HG02763 (cell line): ENCODE results near the gene PCDHA8.
"Not testable (repeated sequence)": the region's sequence is repeated elsewhere in the genome, so short reads cannot be mapped to it uniquely, and the experiment has no call there.

Experiments used
- ATAC-seq: cut with Tn5 transposase; IDR thresholded peaks from one replicate; pipeline ENCODE4 v1.9.1; 2021; ENCODE audit warnings: mild to moderate bottlenecking, moderate library complexity; ENCODE audit not compliant: unreplicated experiment

PCDHA8 gene

DNA sequence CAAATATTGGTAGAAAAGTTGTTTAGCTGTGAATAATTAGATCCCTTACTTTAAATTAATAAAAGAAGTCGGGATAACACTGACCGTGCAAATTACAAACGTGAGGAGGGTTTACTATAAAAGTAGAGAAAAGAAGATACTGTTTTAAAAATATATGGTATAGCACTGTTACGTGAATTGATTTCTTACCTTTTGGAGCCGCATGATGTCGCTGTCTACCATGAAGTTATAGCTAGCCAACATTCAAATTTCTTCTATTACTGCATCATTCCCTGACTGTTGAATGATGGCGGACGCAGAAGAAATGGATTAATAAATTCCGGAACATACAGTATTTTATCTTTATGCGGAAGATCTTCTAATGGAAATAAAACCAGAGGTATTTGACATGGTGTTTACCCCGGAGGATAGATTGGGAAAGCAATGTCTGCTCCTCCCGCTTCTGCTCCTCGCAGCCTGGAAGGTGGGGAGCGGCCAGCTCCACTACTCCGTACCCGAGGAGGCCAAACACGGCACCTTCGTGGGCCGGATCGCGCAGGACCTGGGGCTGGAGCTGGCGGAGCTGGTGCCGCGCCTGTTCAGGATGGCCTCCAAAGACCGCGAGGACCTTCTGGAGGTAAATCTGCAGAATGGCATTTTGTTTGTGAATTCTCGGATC is 13.2 kb upstream of the PCDHA8 start, which contains the start of gene PCDHA6:
TSS of gene PCDHA6 (plus strand) at position 257 of the 658 bp plus-strand sequence. CDS start at position 389, 132 bp downstream.
- no peak for ATAC-seq

DNA sequence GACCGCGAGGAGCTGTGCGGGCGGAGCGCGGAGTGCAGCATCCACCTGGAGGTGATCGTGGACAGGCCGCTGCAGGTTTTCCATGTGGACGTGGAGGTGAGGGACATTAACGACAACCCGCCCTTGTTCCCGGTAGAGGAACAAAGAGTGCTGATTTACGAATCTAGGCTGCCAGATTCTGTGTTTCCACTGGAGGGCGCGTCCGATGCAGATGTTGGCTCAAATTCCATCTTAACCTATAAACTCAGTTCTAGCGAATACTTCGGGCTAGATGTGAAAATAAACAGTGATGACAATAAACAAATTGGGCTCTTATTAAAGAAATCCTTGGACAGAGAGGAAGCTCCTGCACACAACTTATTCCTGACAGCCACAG is 12.6 kb upstream of the PCDHA8 start:
- ATAC-seq, result no peak

DNA sequence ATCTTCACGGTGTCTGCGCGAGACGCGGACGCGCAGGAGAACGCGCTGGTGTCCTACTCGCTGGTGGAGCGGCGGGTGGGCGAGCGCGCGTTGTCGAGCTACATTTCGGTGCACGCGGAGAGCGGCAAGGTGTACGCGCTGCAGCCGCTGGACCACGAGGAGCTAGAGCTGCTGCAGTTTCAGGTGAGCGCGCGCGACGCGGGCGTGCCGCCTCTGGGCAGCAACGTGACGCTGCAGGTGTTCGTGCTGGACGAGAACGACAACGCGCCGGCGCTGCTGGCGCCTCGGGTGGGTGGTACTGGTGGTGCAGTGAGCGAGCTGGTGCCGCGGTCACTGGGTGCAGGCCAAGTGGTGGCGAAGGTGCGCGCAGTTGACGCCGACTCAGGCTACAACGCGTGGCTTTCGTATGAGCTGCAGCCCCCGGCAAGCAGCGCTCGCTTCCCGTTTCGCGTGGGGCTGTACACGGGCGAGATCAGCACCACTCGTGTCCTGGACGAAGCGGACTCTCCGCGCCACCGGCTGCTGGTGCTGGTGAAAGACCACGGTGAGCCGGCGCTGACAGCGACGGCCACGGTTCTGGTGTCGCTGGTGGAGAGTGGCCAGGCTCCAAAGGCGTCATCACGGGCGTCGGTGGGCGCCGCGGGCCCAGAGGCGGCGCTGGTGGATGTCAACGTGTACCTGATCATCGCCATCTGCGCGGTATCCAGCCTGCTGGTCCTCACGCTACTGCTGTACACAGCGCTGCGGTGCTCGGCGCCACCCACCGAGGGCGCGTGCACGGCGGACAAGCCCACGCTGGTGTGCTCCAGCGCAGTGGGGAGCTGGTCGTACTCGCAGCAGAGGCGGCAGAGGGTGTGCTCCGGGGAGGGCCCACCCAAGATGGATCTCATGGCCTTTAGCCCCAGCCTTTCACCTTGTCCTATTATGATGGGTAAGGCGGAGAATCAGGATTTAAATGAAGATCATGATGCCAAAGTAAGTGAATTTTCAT is 11.2 kb upstream of the PCDHA8 start:
- ATAC-seq, result not testable (repeated sequence)

DNA sequence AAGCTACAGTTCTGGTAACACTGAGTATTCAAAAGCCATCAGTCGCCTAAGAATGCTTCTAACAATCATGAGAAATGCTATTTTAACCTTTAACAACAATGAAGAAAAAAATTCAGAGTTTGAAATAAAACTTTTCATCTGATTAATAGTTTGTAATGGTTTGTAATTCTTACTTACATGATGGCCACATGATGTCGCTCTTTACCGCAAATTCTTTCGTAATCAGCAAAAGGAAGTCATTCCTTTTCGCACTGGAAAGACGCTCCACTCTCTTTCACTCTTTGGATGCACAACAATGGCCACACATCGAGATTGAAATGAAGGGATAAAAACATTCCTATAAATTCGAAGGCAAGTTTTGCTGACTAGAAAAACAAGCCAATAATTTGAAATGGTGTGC is 7.0 kb upstream of the PCDHA8 start, which contains the start of gene PCDHA7:
TSS of gene PCDHA7 (plus strand) at position 277 of the 400 bp plus-strand sequence. CDS start at position 392, 115 bp downstream.
- ATAC-seq, result no peak

DNA sequence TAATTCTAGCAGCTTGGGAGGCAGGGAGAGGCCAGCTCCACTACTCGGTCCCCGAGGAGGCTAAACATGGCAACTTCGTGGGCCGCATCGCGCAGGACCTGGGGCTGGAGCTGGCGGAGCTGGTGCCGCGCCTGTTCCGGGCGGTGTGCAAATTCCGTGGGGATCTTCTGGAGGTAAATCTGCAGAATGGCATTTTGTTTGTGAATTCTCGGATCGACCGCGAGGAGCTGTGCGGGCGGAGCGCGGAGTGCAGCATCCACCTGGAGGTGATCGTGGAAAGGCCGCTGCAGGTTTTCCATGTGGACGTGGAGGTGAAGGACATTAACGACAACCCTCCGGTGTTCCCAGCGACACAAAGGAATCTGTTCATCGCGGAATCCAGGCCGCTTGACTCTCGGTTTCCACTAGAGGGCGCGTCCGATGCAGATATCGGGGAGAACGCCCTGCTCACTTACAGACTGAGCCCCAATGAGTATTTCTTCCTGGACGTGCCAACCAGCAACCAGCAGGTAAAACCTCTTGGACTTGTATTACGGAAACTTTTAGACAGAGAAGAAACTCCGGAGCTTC is 6.5 kb upstream of the PCDHA8 start:
- ATAC-seq, result not testable (repeated sequence)

DNA sequence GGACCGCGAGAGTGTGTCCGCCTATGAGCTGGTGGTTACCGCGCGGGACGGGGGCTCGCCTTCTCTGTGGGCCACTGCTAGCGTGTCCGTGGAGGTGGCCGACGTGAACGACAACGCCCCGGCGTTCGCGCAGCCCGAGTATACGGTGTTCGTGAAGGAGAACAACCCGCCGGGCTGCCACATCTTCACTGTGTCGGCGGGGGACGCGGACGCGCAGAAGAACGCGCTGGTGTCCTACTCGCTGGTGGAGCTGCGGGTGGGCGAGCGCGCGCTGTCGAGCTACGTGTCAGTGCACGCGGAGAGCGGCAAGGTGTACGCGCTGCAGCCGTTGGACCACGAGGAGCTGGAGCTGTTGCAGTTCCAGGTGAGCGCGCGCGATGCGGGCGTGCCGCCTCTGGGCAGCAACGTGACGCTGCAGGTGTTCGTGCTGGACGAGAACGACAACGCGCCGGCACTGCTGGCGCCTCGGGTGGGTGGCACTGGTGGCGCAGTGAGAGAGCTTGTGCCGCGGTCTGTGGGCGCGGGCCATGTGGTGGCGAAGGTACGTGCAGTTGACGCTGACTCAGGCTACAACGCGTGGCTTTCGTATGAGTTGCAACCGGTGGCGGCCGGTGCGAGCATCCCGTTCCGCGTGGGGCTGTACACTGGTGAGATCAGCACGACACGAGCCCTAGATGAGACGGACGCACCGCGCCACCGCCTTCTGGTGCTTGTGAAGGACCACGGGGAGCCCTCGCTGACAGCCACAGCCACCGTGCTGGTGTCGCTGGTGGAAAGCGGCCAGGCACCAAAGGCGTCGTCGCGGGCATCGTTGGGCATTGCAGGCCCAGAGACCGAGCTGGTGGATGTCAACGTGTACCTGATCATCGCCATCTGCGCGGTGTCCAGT is 5.1 kb upstream of the PCDHA8 start:
- ATAC-seq, result no peak

DNA sequence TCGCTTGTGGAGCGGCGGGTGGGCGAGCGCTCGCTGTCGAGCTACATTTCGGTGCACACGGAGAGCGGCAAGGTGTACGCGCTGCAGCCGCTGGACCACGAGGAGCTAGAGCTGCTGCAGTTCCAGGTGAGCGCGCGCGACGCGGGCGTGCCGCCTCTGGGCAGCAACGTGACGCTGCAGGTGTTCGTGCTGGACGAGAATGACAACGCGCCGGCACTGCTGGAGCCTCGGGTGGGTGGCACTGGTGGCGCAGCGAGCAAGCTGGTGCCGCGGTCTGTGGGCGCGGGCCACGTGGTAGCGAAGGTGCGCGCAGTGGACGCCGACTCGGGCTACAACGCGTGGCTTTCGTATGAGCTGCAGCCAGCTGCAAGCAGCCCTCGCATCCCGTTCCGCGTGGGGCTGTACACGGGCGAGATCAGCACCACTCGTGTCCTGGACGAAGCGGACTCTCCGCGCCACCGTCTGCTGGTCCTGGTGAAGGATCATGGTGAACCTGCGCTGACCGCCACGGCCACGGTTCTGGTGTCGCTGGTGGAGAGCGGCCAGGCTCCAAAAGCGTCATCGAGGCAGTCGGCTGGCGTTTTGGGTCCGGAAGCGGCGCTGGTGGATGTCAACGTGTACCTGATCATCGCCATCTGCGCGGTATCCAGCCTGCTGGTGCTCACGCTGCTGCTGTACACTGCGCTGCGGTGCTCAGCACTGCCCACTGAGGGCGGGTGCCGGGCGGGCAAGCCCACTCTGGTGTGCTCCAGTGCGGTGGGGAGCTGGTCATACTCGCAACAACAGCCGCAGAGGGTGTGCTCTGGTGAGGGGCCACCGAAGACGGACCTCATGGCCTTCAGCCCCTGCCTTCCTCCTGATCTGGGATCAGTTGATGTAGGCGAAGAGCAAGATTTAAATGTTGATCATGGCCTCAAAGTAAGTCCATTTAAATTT is 2.1 kb downstream of the PCDHA8 start:
- ATAC-seq, result no peak

DNA sequence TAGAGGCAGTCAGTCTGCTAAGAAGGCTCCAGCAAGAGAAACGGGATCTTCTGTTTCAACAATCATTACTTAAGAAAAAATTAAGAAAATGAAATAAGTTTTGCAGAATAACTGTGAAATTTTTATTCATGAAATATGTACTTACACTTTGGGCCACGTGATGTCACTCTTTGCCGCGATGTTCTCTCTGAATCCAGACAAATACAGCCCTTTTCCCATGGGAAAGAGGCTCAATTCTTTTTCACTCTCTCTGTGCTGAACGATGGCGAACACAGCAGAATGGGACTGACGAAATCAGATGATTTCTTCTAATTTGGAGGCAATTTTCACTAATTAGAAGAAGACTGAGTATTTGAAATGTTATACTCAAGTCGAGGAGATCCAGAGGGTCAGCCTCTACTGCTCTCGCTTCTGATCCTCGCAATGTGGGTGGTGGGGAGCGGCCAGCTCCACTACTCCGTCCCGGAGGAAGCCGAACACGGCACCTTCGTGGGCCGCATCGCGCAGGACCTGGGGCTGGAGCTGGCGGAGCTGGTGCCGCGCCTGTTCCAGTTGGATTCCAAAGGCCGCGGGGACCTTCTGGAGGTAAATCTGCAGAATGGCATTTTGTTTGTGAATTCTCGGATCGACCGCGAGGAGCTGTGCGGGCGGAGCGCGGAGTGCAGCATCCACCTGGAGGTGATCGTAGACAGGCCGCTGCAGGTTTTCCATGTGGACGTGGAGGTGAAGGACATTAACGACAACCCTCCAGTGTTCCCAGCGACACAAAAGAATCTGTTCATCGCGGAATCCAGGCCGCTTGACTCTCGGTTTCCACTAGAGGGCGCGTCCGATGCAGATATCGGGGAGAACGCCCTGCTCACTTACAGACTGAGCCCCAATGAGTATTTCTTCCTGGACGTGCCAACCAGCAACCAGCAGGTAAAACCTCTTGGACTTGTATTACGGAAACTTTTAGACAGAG is 7.4 kb downstream of the PCDHA8 start, which contains the start of gene PCDHA9:
TSS of gene PCDHA9 (plus strand) at position 244 of the 964 bp plus-strand sequence. CDS start at position 358, 114 bp downstream.
- not testable (repeated sequence) for ATAC-seq

DNA sequence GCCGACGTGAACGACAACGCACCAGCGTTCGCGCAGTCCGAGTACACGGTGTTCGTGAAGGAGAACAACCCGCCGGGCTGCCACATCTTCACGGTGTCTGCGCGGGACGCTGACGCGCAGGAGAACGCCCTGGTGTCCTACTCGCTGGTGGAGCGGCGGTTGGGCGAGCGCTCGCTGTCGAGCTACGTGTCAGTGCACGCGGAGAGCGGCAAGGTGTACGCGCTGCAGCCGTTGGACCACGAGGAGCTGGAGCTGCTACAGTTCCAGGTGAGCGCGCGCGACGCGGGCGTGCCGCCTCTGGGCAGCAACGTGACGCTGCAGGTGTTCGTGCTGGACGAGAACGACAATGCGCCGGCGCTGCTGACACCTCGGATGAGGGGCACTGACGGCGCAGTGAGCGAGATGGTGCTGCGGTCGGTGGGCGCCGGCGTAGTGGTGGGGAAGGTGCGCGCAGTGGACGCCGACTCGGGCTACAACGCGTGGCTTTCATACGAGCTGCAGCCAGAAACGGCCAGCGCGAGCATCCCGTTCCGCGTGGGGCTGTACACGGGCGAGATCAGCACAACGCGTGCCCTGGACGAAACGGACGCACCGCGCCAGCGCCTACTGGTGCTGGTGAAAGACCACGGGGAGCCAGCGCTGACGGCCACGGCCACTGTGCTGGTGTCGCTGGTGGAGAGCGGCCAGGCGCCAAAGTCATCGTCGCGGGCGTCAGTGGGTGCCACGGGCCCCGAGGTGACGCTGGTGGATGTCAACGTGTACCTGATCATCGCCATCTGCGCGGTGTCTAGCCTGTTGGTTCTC is 9.0 kb downstream of the PCDHA8 start:
- ATAC-seq, result not testable (repeated sequence)

DNA sequence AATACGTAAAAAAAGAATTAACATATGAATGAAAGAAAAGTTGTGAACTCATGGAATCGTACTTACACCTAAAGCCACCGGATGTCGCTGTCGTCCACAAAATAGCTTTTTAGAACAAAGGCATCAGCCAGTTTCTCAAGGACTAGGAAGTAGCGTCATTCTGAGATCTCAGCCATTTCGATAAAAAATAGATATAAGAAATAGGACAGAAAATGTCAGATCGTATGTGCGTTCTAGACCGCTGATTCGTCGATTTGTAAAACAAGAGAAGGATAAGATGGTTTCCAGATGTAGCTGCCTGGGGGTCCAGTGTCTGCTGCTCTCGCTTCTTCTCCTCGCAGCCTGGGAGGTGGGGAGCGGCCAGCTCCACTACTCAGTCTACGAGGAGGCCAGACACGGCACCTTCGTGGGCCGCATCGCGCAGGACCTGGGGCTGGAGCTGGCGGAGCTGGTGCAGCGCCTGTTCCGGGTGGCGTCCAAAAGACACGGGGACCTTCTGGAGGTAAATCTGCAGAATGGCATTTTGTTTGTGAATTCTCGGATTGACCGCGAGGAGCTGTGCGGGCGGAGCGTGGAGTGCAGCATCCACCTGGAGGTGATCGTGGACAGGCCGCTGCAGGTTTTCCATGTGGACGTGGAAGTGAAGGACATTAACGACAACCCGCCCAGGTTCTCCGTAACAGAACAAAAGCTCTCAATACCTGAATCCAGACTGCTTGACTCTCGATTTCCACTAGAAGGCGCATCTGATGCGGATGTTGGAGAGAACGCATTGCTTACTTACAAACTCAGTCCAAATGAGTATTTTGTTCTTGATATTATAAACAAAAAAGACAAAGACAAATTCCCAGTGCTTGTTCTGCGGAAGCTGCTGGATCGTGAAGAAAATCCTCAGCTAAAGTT is 15.0 kb downstream of the PCDHA8 start, which contains the start of gene PCDHA10:
TSS of gene PCDHA10 (plus strand) at position 126 of the 903 bp plus-strand sequence. CDS start at position 278, 152 bp downstream.
- no peak for ATAC-seq

DNA sequence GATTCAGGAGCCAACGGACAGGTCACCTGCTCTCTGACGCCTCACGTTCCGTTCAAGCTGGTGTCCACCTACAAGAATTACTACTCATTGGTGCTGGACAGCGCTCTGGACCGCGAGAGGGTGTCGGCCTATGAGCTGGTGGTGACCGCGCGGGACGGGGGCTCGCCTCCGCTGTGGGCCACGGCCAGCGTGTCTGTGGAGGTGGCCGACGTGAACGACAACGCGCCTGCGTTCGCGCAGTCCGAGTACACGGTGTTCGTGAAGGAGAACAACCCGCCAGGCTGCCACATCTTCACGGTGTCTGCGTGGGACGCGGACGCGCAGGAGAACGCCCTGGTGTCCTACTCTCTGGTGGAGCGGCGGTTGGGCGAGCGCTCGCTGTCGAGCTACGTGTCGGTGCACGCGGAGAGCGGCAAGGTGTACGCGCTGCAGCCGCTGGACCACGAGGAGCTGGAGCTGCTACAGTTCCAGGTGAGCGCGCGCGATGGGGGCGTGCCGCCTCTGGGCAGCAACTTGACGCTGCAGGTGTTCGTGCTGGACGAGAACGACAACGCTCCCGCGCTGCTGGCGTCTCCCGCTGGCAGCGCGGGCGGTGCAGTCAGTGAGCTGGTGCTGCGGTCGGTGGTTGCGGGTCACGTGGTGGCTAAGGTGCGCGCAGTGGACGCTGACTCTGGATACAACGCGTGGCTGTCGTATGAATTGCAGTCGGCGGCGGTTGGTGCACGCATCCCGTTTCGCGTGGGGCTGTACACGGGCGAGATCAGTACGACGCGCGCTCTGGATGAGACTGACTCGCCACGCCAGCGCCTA is 16.4 kb downstream of the PCDHA8 start:
- no peak for ATAC-seq

DNA sequence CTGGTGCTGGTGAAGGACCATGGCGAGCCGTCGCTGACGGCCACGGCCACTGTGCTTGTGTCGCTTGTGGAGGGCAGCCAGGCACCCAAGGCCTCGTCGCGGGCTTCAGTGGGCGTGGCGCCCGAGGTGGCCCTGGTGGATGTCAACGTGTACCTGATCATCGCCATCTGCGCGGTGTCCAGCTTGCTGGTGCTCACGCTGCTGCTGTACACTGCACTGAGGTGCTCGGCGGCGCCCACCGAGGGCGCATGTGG is 16.9 kb downstream of the PCDHA8 start:
- no peak for ATAC-seq

DNA sequence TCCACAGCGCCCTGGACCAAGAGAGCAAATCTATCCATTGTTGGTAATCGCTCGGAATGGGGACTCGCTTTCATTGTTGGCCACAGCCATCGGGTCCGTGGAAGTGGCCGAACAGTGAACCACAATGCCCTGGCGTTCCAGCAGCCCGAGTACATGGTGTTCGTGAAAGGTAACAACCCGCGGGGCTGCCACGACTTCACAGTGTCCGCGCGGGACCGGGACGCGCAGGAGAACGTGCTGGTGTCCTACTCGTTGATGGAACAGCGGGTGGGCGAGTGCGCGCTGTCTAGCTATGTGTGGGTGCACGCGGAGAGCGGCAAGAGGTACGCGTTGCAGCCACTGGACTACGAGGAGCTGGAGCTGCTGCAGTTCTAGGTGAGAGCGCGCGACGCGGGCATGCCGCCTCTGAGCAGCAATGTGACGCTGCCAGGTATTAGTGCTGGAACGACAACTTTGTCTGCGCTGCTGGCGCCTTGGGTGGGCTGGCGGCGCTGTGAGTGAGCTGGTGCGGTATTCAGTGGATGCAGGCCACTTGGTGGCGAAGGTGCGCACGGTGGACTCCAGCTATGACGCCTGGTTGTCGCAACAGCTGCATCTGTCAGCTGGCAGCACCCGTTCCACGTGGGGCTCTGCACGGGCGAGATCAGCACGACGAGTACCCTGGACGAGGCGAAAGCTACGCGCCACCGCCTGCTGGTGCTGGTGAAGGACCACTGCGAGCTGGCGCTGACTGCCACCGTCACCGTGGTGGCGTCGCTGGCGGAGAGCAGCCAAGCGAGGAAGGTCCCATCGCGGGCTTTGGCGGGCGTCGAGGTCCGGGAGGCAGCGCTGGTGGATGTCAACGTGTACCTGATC is 21.7 kb downstream of the PCDHA8 start:
- no peak for ATAC-seq

DNA sequence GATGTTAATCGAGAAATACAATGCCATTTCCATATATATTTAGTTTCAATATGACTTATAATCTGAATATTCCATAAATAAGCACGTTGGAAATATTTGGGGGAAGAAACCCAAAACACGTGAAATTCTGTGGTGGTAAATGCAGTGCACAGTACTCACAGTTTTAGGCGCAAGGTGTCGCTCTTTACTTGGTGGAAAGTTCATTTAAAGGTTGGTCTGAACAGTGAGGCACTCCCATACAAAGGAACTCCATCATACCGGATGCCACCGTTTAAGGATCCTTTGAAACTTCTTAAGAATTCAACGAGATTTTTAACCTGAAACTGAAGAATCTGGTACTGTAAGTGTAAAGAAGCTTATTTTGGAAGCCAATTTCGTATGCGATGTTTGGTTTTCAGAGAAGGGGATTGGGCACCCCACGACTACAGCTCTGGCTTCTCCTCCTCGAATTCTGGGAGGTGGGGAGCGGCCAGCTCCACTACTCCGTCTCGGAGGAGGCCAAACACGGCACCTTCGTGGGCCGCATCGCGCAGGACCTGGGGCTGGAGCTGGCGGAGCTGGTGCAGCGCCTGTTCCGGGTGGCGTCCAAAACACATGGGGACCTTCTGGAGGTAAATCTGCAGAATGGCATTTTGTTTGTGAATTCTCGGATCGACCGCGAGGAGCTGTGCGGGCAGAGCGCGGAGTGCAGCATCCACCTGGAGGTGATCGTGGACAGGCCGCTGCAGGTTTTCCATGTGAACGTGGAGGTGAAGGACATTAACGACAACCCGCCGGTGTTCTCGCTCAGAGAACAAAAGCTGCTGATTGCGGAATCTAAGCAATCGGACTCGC is 28.0 kb downstream of the PCDHA8 start, which contains the start of gene PCDHA11:
TSS of gene PCDHA11 (plus strand) at position 237 of the 834 bp plus-strand sequence. CDS start at position 384, 147 bp downstream.
- no peak for ATAC-seq
